GM18861 (cell line): ENCODE data around the gene MTUS2.

Experiments
- ATAC-seq: cut with Tn5 transposase; IDR thresholded peaks from one replicate; pipeline ENCODE4 v1.9.1; 2021; ENCODE audit not compliant: unreplicated experiment

MTUS2 gene

GRCh38 chr13:28820099-28821051 is at the start of gene MTUS2:
MTUS2 (plus strand) TSS chr13:28820339.
- no peak for ATAC-seq

GRCh38 chr13:28778308-28779215 is 41.6 kb upstream of the MTUS2 start:
- no peak for ATAC-seq

- no peak for ATAC-seq
Measured at GRCh38 chr13:28792992-28793391, 27.1 kb upstream of the MTUS2 start.

GRCh38 chr13:28794396-28794795 is 25.7 kb upstream of the MTUS2 start:
- no peak for ATAC-seq

- no peak for ATAC-seq
Measured at GRCh38 chr13:28796938-28797257, 23.2 kb upstream of the MTUS2 start.

GRCh38 chr13:28805193-28805819 is 14.8 kb upstream of the MTUS2 start:
- no peak for ATAC-seq

GRCh38 chr13:28817204-28817603 is 2.9 kb upstream of the MTUS2 start:
- no peak for ATAC-seq

- ATAC-seq = no peak
Measured at GRCh38 chr13:28819046-28819730, 951 bp upstream of the MTUS2 start.

- no peak for ATAC-seq
Measured at GRCh38 chr13:28819735-28820098, 422 bp upstream of the MTUS2 start.

GRCh38 chr13:28822151-28822550 is 2.0 kb downstream of the MTUS2 start:
- ATAC-seq = no peak

- no peak for ATAC-seq
Measured at GRCh38 chr13:28822801-28823200, 2.7 kb downstream of the MTUS2 start.

GRCh38 chr13:28825379-28825778 is 5.2 kb downstream of the MTUS2 start:
- ATAC-seq = no peak

GRCh38 chr13:28826368-28826767 is 6.2 kb downstream of the MTUS2 start:
- ATAC-seq = no peak

- ATAC-seq = no peak
Measured at GRCh38 chr13:28830580-28830979, 10.4 kb downstream of the MTUS2 start.

GRCh38 chr13:28831117-28831516 is 11.0 kb downstream of the MTUS2 start:
- no peak for ATAC-seq

GRCh38 chr13:28837111-28837510 is 17.0 kb downstream of the MTUS2 start:
- ATAC-seq = no peak

GRCh38 chr13:28843639-28844038 is 23.5 kb downstream of the MTUS2 start:
- ATAC-seq = no peak

GRCh38 chr13:28849441-28849840 is 29.3 kb downstream of the MTUS2 start:
- no peak for ATAC-seq

GRCh38 chr13:28850226-28850625 is 30.1 kb downstream of the MTUS2 start:
- no peak for ATAC-seq

GRCh38 chr13:28851422-28851821 is 31.3 kb downstream of the MTUS2 start:
- no peak for ATAC-seq

- no peak for ATAC-seq
Measured at GRCh38 chr13:28854657-28855056, 34.5 kb downstream of the MTUS2 start.
